CD8-positive, alpha-beta memory T cell (primary cell): ENCODE measurements around the gene CLTCL1. TPM values are rescaled to one million over a fixed set of nuclear protein-coding genes. Genes with fewer than 3 reads are reported as not detected.

Experiments
- CTCF ChIA-PET: fragments of 350-600 bp; sonication (Branson Sonifier 250); formaldehyde crosslinking; loops from one replicate; lab custom pipeline; 2021; ENCODE audit warnings: antibody characterized with exemption; lab: Charles Lee
- POLR2A ChIA-PET: fragments of 350-600 bp; sonication (Branson Sonifier 250); formaldehyde crosslinking; loops from one replicate; lab custom pipeline; 2021; ENCODE audit warnings: antibody characterized with exemption; lab: Charles Lee
- DNase-seq, 5 donors: peaks; one replicate each; pipeline versions ENCODE4 v3.0.0 to v3.0.0-alpha.2; 2020 to 2022; ENCODE audit warnings: mixed read lengths in 1 of 5
- H3K27ac ChIP-seq: one replicate; pipeline ENCODE4 v1.7.0; 2013; ENCODE audit warnings: low read depth, mild to moderate bottlenecking, low read length, moderate library complexity
- H3K27me3 ChIP-seq: 2 replicates; pipeline ENCODE4 v1.7.0; 2013; ENCODE audit warnings: low read length, mild to moderate bottlenecking; ENCODE audit not compliant: insufficient read depth, poor library complexity, severe bottlenecking
- H3K36me3 ChIP-seq: 2 replicates; pipeline ENCODE4 v1.7.0; 2013; ENCODE audit warnings: mild to moderate bottlenecking, low read length, moderate library complexity; ENCODE audit not compliant: insufficient read depth
- H3K4me1 ChIP-seq: 2 replicates; pipeline ENCODE4 v1.7.0; 2013; ENCODE audit warnings: mild to moderate bottlenecking, low read length, moderate library complexity; ENCODE audit not compliant: insufficient read depth
- H3K4me3 ChIP-seq: 2 replicates; pipeline ENCODE4 v1.7.0; 2013; ENCODE audit warnings: mild to moderate bottlenecking, low read length
- H3K9me3 ChIP-seq: 2 replicates; pipeline ENCODE4 v1.7.0; 2013; ENCODE audit warnings: mild to moderate bottlenecking, low read length
- H3K27ac Mint-ChIP-seq, 8 donors: one replicate each; pipeline ENCODE4 v1.8.0; 2020 to 2021; ENCODE audit warnings: mixed read lengths in 8 of 8, mild to moderate bottlenecking in 6 of 8, inconsistent platforms in 3 of 8, moderate library complexity in 3 of 8
- H3K27me3 Mint-ChIP-seq, 2 donors: one replicate each; pipeline ENCODE4 v1.8.0; 2020 to 2021; ENCODE audit warnings: mixed read lengths in 2 of 2, mild to moderate bottlenecking in 1 of 2, moderate library complexity in 1 of 2
- H3K36me3 Mint-ChIP-seq, 3 donors: one replicate each; pipeline ENCODE4 v1.8.0; 2020 to 2021; ENCODE audit warnings: mixed read lengths in 3 of 3, inconsistent platforms in 1 of 3, mild to moderate bottlenecking in 1 of 3
- H3K4me1 Mint-ChIP-seq, 3 donors: one replicate each; pipeline ENCODE4 v1.8.0; 2020 to 2021; ENCODE audit warnings: mixed read lengths in 3 of 3, inconsistent platforms in 1 of 3, mild to moderate bottlenecking in 1 of 3
- H3K4me3 Mint-ChIP-seq, 7 donors: one replicate each; pipeline ENCODE4 v1.8.0; 2020 to 2021; ENCODE audit warnings: mixed read lengths in 7 of 7, mild to moderate bottlenecking in 6 of 7, moderate library complexity in 4 of 7, inconsistent platforms in 2 of 7
- H3K9me3 Mint-ChIP-seq, 5 donors: one replicate each; pipeline ENCODE4 v1.8.0; 2020 to 2022; ENCODE audit warnings: mixed read lengths in 5 of 5, mild to moderate bottlenecking in 3 of 5, moderate library complexity in 2 of 5, inconsistent platforms in 1 of 5
- polyA plus RNA-seq: library from polyadenylated mRNA; unstranded; fragments of 300-500 nt; fragmentation: Illumina TruSeq; gene quantifications from one replicate; pipeline ENCODE4 v1.2.3, GENCODE V29; 2021
- total RNA-seq, 2 experiments: library from RNA; stranded (reverse); gene quantifications; one replicate each; pipeline ENCODE4 v1.2.3, GENCODE V29; 2021

Gene CLTCL1
- total and polyA plus RNA-seq, 3 experiments from 2014 or later, result 0.51 to 0.88 (median 0.58) TPM

- Mint-ChIP-seq H3K9me3 (no peaks in the 10 kb centered on the region), H3K4me1 (no peaks in the 10 kb centered on the region), H3K36me3 (peaks cover 0 to 2% (median 0%) of the 10 kb centered on the region in 3 donors), H3K27me3 (peaks cover 11 to 12% of the 10 kb centered on the region in 2 donors), H3K4me3 (no peak overlapping the region), H3K27ac (no peak overlapping the region)
- no peak for DNase-seq
- CTCF ChIA-PET, result interaction anchor here (0.7 kb wide), 1 partner anchor 124 kb away, joined by 3 read pairs; no protein-coding TSS in a partner anchor
- H3K36me3 ChIP-seq, result no peaks in the 10 kb centered on the region
- POLR2A ChIA-PET, result no interaction called here
- H3K4me3 ChIP-seq, result no peak overlapping the region
- no peak overlapping the region for H3K27ac ChIP-seq
- no peaks in the 10 kb centered on the region for H3K9me3 ChIP-seq
- H3K4me1 ChIP-seq, result no peaks in the 10 kb centered on the region
- H3K27me3 ChIP-seq, result no peaks in the 10 kb centered on the region
Measured at GRCh38 chr22:19239464-19239863, 52.1 kb downstream of the CLTCL1 start.

- no peak overlapping the region for H3K4me3 Mint-ChIP-seq
- H3K9me3 ChIP-seq, result no peaks in the 10 kb centered on the region
- H3K27ac Mint-ChIP-seq, result no peak overlapping the region
- no peaks in the 10 kb centered on the region for H3K4me1 ChIP-seq
- POLR2A ChIA-PET, result no interaction called here
- H3K4me1 Mint-ChIP-seq, result no peaks in the 10 kb centered on the region
- no peaks in the 10 kb centered on the region for H3K9me3 Mint-ChIP-seq
- H3K27ac ChIP-seq, result no peak overlapping the region
- peaks cover 0 to 2% (median 0%) of the 10 kb centered on the region in 3 donors for H3K36me3 Mint-ChIP-seq
- CTCF ChIA-PET, result no interaction called here
- H3K27me3 Mint-ChIP-seq, result peaks cover 8 to 14% of the 10 kb centered on the region in 2 donors
- H3K4me3 ChIP-seq, result no peak overlapping the region
- no peaks in the 10 kb centered on the region for H3K36me3 ChIP-seq
- DNase-seq, result no peak
- no peaks in the 10 kb centered on the region for H3K27me3 ChIP-seq
Measured at GRCh38 chr22:19238900-19239299, 52.6 kb downstream of the CLTCL1 start.

- no peak overlapping the region for H3K4me3 ChIP-seq
- CTCF ChIA-PET, result no interaction called here
- no peaks in the 10 kb centered on the region for H3K4me1 ChIP-seq
- Mint-ChIP-seq H3K4me3 (no peak overlapping the region), H3K9me3 (no peaks in the 10 kb centered on the region), H3K27me3 (peaks cover 8 to 14% of the 10 kb centered on the region in 2 donors), H3K27ac (no peak overlapping the region), H3K36me3 (peaks cover 0 to 2% (median 0%) of the 10 kb centered on the region in 3 donors), H3K4me1 (no peaks in the 10 kb centered on the region)
- H3K36me3 ChIP-seq, result no peaks in the 10 kb centered on the region
- H3K27ac ChIP-seq, result no peak overlapping the region
- POLR2A ChIA-PET, result no interaction called here
- no peaks in the 10 kb centered on the region for H3K27me3 ChIP-seq
- H3K9me3 ChIP-seq, result no peaks in the 10 kb centered on the region
- no peak for DNase-seq
Measured at GRCh38 chr22:19235874-19236273, 55.6 kb downstream of the CLTCL1 start.

- Mint-ChIP-seq H3K36me3 (peaks cover 0 to 2% (median 0%) of the 10 kb centered on the region in 3 donors), H3K27me3 (peaks cover 4 to 8% of the 10 kb centered on the region in 2 donors), H3K27ac (no peak overlapping the region), H3K4me1 (no peaks in the 10 kb centered on the region), H3K4me3 (no peak overlapping the region), H3K9me3 (no peaks in the 10 kb centered on the region)
- H3K27me3 ChIP-seq, result no peaks in the 10 kb centered on the region
- ChIA-PET POLR2A (no interaction called here), CTCF (no interaction called here)
- H3K9me3 ChIP-seq, result no peaks in the 10 kb centered on the region
- H3K4me3 ChIP-seq, result no peak overlapping the region
- no peak for DNase-seq
- no peaks in the 10 kb centered on the region for H3K4me1 ChIP-seq
- no peaks in the 10 kb centered on the region for H3K36me3 ChIP-seq
- no peak overlapping the region for H3K27ac ChIP-seq
Measured at GRCh38 chr22:19234126-19234896, 57.2 kb downstream of the CLTCL1 start.

- Mint-ChIP-seq H3K4me1 (no peaks in the 10 kb centered on the region), H3K36me3 (peaks cover 0 to 2% (median 0%) of the 10 kb centered on the region in 3 donors), H3K27me3 (peaks cover 4 to 8% of the 10 kb centered on the region in 2 donors), H3K9me3 (no peaks in the 10 kb centered on the region), H3K4me3 (no peak overlapping the region), H3K27ac (no peak overlapping the region)
- H3K4me3 ChIP-seq, result no peak overlapping the region
- ChIA-PET CTCF (no interaction called here), POLR2A (no interaction called here)
- DNase-seq, result no peak
- no peaks in the 10 kb centered on the region for H3K4me1 ChIP-seq
- no peaks in the 10 kb centered on the region for H3K36me3 ChIP-seq
- H3K27ac ChIP-seq, result no peak overlapping the region
- H3K9me3 ChIP-seq, result no peaks in the 10 kb centered on the region
- H3K27me3 ChIP-seq, result no peaks in the 10 kb centered on the region
Measured at GRCh38 chr22:19233189-19233661, 58.3 kb downstream of the CLTCL1 start.

GRCh38 chr22:19232623-19233022 lies 58.9 kb downstream of the CLTCL1 start:
- no peak overlapping the region for H3K27ac Mint-ChIP-seq
- Histone ChIP-seq H3K27me3 (no peaks in the 10 kb centered on the region), H3K27ac (no peak overlapping the region), H3K4me3 (no peak overlapping the region), H3K9me3 (no peaks in the 10 kb centered on the region), H3K4me1 (no peaks in the 10 kb centered on the region), H3K36me3 (no peaks in the 10 kb centered on the region)
- ChIA-PET POLR2A (no interaction called here), CTCF (no interaction called here)
- H3K9me3 Mint-ChIP-seq, result no peaks in the 10 kb centered on the region
- H3K4me1 Mint-ChIP-seq, result no peaks in the 10 kb centered on the region
- peaks cover 0 to 2% (median 0%) of the 10 kb centered on the region in 3 donors for H3K36me3 Mint-ChIP-seq
- H3K27me3 Mint-ChIP-seq, result peaks cover 4 to 8% of the 10 kb centered on the region in 2 donors
- no peak overlapping the region for H3K4me3 Mint-ChIP-seq
- DNase-seq, result no peak

GRCh38 chr22:19231986-19232385 lies 59.5 kb downstream of the CLTCL1 start:
- Histone ChIP-seq H3K36me3 (no peaks in the 10 kb centered on the region), H3K4me1 (no peaks in the 10 kb centered on the region), H3K27me3 (no peaks in the 10 kb centered on the region), H3K4me3 (no peak overlapping the region), H3K27ac (no peak overlapping the region), H3K9me3 (no peaks in the 10 kb centered on the region)
- Mint-ChIP-seq H3K4me3 (no peak overlapping the region), H3K27ac (no peak overlapping the region), H3K27me3 (peaks cover 4 to 8% of the 10 kb centered on the region in 2 donors), H3K4me1 (no peaks in the 10 kb centered on the region), H3K36me3 (peaks cover 0 to 2% (median 0%) of the 10 kb centered on the region in 3 donors), H3K9me3 (no peaks in the 10 kb centered on the region)
- ChIA-PET POLR2A (interaction anchor here (0.8 kb wide), 1 partner anchor 131 kb away, joined by 3 read pairs; no protein-coding TSS in a partner anchor), CTCF (no interaction called here)
- no peak for DNase-seq

- Histone ChIP-seq H3K4me3 (no peak overlapping the region), H3K36me3 (no peaks in the 10 kb centered on the region), H3K27me3 (no peaks in the 10 kb centered on the region), H3K9me3 (no peaks in the 10 kb centered on the region), H3K4me1 (no peaks in the 10 kb centered on the region), H3K27ac (no peak overlapping the region)
- Mint-ChIP-seq H3K36me3 (no peaks in the 10 kb centered on the region), H3K4me1 (no peaks in the 10 kb centered on the region), H3K27me3 (peaks cover 0 to 3% of the 10 kb centered on the region in 2 donors), H3K9me3 (no peaks in the 10 kb centered on the region), H3K27ac (no peak overlapping the region), H3K4me3 (no peak overlapping the region)
- CTCF ChIA-PET, result no interaction called here
- DNase-seq, result no peak
- POLR2A ChIA-PET, result no interaction called here
Measured at GRCh38 chr22:19229600-19229999, 61.9 kb downstream of the CLTCL1 start.
